ENCODE measurements around the gene SCG3. TPM values are rescaled to one million over a fixed set of nuclear protein-coding genes. Genes with fewer than 3 reads are reported as not detected.

SCG3 gene
- total RNA-seq, 1 donor from 2014 or later: not detected

DNA sequence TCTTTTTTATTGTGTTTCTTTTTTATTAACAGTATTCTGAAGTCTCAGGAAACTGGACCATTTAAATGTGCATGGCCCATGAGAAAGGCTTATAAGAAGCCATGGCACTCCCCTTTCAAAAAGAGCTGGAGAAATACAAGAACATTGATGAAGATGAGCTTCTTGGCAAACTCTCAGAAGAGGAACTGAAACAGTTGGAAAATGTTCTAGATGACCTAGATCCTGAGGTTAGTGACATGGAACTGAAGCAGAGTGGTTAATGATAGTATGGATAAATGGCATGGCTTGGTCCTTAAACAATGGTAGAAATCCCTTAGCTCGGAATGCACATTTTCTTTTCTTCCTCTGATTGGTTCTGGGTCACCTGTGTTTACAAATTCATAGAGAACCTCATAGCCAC, 85.0 kb downstream of the SCG3 start:
- H3K36me3 Mint-ChIP-seq (ENCODE audit: unreplicated experiment): peaks cover 18% of the 10 kb centered on the region
- H3K27ac Mint-ChIP-seq (ENCODE audit: unreplicated experiment): no peak overlapping the region
- no peak overlapping the region for H3K4me3 Mint-ChIP-seq (ENCODE audit: unreplicated experiment)
- H3K27me3 Mint-ChIP-seq (ENCODE audit: unreplicated experiment): peaks cover 4% of the 10 kb centered on the region
- TF ChIP-seq, protein P1, sequence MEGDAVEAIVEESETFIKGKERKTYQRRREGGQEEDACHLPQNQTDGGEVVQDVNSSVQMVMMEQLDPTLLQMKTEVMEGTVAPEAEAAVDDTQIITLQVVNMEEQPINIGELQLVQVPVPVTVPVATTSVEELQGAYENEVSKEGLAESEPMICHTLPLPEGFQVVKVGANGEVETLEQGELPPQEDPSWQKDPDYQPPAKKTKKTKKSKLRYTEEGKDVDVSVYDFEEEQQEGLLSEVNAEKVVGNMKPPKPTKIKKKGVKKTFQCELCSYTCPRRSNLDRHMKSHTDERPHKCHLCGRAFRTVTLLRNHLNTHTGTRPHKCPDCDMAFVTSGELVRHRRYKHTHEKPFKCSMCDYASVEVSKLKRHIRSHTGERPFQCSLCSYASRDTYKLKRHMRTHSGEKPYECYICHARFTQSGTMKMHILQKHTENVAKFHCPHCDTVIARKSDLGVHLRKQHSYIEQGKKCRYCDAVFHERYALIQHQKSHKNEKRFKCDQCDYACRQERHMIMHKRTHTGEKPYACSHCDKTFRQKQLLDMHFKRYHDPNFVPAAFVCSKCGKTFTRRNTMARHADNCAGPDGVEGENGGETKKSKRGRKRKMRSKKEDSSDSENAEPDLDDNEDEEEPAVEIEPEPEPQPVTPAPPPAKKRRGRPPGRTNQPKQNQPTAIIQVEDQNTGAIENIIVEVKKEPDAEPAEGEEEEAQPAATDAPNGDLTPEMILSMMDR (IDR thresholded peaks at IDR 0.05): no peak
- DNase-seq (ENCODE audit: extremely low spot score, unreplicated experiment): no peak
- H3K9me3 Mint-ChIP-seq (ENCODE audit: unreplicated experiment): no peaks in the 10 kb centered on the region
- H3K4me1 Mint-ChIP-seq (ENCODE audit: unreplicated experiment): no peaks in the 10 kb centered on the region

DNA sequence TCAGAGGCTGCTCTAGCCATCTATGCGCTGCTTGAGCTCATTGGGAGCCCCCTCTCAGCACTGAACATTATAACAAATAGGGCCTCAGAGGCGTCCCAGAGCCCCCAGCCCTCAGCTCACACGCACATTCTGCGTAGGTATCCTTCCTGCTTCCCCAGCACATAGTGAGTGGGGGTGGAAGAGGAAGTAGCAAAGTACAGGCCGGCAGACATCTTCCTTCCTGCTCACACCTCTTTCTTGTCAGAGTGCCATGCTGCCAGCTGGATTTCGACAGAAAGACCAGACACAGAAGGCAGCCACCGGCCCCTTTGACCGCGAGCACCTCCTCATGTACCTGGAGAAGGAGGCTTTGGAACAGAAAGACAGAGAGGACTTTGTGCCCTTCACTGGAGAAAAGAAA, 86.7 kb downstream of the SCG3 start:
- Mint-ChIP-seq H3K9me3 (ENCODE audit: unreplicated experiment) (no peaks in the 10 kb centered on the region), H3K4me3 (ENCODE audit: unreplicated experiment) (no peak overlapping the region), H3K27me3 (ENCODE audit: unreplicated experiment) (no peaks in the 10 kb centered on the region), H3K27ac (ENCODE audit: unreplicated experiment) (no peak overlapping the region), H3K4me1 (ENCODE audit: unreplicated experiment) (no peaks in the 10 kb centered on the region), H3K36me3 (ENCODE audit: unreplicated experiment) (peaks cover 18% of the 10 kb centered on the region)
- TF ChIP-seq, protein P1 (IDR thresholded peaks at IDR 0.05): no peak
- no peak for DNase-seq (ENCODE audit: extremely low spot score, unreplicated experiment)

Other genes with a start within 250 kb of the SCG3 start
- 27.4 and 29.5 TPM in 2 replicates for gene DMXL2, start 58.7 kb upstream of the SCG3 start, total RNA-seq
- 1.8 and 2.7 TPM in 2 replicates for gene LYSMD2, start 56.2 kb downstream of the SCG3 start, total RNA-seq
- 4.3 and 6.3 TPM in 2 replicates for gene TMOD2, start 70.1 kb downstream of the SCG3 start, total RNA-seq
- gene TMOD3, start 148.2 kb downstream of the SCG3 start, total RNA-seq: 75.4 and 84.3 TPM in 2 replicates